Stimulated activated CD4-positive, alpha-beta T cell treated with anti-CD3 and anti-CD28 coated beads, Interleukin-15, amount 100 ng/mL, for 1 hour (primary cell): ENCODE results near the gene COBL.

Source experiments
- DNase-seq, 2 donors: peaks; one replicate each; pipeline ENCODE4 v3.0.0-alpha.2; 2020; ENCODE audit warnings: low read depth in 1 of 2, low spot score in 1 of 2

The COBL gene

DNA sequence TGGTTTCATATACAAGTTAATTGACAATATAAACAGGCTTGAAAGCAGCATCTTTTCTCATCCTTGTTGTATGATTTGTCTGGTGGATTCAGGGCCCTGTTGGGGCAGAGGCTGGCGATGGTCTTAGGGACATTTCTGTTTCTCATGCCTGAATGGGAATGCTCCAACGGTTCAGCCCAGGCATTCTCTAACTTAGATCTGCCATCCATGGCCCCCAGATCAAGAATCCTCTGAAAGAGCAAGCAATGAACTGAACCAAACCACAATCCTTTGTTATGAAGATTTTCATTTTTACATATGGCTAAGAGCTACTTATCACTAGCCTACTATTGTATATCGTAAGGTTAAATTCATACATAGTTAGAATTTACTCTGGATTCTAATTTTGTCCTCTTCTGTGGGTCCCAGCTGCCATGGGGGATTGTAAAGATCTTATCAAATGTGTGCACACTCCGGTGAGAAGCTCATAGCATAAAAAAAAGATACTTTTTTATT lies 163.9 kb downstream of the COBL start:
- DNase-seq, result no peak

DNA sequence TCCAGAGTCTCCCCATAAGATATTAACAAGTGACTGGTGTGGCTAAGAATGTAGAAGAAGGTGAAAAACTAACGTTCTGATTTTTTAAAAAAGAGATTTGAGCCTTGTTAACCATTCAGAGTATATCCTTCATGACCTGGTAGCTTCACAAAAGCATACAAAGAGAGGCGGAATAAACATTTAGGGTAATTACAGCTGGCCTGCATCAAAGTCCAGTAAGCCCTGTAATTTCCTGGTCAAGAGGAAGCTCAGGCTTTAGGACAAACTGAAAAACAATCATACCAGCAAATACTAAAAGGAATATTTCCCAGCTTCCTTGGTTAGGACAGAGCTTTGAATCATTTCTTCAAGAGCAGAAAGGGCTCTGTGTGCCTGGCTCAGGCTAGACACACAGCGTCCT lies 165.2 kb downstream of the COBL start:
- no peak for DNase-seq

DNA sequence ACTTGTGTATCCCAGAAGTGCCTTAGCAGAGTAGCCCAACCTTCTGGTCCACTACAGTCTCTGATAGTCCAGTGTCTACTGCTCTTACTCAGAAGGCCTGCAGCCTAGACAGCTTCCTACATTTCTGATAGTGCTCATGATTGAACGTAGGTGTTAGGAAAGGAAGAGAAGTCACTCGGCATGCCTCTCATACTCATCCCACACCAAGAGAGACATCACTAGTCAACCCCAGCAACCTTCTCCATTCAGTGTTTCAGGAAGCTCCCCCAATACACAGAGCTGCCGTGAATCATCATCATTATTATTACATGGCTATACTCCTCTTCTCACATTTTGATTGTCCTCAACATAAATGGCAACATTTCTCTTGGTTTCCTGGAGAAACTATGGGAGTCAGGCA lies 166.4 kb downstream of the COBL start:
- no peak for DNase-seq

DNA sequence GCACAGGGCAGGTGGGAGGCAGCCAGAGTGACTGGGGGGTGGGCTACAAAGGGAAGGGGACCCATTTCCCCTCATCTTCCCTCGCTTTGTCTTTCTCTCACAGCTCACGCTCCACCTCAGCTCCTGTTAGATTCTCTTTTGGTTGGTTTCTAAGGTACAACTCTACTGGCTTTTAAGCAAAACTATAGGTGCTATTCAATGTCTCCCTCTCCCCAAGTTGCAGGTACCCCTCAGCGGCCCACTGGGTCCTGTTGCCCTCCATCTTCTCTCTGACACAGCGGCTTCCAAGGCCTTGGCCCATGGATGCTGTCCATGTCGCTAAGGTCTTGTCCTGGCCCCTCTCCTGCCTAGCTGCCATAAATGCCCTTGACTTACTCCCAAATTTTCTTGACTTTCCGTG lies 168.4 kb downstream of the COBL start:
- DNase-seq, result no peak

DNA sequence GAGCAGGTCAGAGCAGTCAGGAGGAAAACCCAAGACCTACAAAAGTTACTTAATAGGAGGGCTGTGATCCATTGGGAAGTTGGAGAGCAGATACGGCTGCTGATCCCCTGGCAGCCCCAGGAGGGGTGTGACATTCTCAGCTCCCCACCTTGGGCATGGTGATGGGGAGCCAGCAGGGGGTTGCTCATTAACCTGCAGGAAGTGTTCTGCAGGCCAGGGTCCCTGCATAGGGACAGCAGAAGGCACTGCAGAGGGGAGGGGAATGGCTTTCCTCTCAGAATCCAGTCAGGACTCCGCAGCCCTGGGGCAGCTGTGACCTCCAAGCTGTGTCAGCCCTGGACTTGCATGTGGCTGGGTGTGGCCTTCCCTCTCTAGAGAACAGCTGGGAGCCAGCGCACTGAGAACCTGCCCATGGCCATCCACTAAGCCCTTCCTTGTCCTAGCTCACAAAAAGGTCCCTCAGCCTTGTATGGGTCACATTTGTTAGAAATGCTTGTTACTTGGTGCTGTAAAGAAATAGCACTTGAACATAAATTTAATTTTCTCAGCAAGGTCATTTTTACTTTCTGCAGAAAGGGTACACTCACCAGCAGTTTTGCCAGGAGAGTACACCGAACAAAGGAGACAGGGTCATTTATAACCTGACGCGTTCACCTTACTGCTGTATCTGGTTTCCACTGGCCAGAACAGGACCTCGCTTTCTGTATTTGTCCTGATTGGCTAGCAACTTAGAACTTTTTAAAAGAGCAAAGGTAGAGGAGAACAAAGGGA lies 169.6 kb downstream of the COBL start:
- DNase-seq, result no peak

DNA sequence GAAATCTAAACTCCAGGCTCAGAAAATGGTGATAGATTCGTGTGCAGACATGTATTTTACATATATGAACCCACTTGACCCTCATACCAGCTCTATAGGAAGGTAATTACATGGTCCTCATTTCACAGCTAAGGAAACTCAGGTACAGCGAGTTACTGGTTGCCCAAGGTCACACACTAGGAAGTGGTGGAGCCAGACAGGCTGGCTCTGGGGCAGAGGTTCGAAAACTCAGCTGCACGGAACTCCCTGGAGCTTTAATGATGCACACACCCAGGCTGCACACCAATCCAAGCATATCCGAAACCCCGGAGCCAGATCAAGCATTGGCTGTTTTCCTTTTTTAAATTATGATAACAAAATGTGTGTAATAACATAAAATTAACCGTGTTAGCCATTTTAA lies 172.4 kb downstream of the COBL start:
- DNase-seq, result no peak

DNA sequence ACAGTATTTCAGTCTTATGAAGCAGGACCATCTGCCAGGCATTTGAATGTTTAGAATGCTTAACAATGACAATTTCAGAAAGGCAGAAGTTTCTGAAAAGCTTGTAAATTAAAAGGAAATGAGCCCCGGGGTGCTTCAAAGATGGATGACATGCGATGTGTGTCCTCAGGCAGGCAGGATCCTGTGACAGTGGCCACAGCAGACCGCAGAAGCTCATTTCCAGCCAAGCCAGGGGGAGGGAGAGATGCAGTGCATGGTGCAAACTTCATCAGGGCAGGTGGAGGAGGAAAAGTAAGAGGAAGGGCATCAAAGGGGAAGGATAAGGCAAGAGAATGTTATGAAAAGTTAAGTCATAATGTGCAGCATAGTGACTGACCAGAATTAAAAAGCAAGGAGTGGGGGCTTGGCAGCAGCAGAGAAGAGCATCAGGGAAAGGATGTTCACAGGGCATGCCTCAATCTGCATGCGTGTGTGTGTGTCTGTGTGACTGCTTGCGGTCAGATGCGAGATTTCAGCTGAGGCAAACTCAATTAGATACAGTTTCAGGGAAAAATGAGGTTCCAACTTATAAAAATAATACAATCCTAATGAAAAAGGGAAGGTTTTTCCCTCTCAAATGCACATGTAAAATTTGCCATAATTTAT lies 173.7 kb downstream of the COBL start:
- DNase-seq, result no peak

DNA sequence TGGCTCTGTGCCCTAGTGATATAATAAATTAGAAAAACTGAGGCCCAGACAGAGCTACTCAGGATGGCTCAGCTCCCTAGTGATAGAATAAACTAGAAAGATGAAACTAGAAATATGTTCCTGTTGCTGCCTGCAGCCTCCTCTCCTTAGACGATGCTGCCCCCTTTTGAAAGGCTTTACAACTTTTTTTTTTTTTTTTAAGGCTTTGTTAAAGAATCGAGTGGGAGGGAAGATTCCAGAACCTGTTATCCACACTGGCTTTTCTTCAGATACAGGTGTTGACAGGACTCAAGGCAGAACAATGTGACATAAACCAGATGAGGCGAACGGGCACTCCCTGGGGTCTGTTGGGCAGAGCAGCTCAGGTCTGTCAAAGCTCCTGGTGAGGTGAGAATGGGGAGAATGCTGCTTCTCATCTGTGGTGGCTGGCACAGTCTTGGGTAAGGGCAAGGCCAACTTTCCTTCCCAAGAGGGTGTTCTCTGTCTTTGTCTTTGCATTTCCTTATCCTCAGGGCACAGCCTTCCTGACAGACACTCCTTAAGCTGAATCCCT lies 175.1 kb downstream of the COBL start:
- DNase-seq, result no peak

DNA sequence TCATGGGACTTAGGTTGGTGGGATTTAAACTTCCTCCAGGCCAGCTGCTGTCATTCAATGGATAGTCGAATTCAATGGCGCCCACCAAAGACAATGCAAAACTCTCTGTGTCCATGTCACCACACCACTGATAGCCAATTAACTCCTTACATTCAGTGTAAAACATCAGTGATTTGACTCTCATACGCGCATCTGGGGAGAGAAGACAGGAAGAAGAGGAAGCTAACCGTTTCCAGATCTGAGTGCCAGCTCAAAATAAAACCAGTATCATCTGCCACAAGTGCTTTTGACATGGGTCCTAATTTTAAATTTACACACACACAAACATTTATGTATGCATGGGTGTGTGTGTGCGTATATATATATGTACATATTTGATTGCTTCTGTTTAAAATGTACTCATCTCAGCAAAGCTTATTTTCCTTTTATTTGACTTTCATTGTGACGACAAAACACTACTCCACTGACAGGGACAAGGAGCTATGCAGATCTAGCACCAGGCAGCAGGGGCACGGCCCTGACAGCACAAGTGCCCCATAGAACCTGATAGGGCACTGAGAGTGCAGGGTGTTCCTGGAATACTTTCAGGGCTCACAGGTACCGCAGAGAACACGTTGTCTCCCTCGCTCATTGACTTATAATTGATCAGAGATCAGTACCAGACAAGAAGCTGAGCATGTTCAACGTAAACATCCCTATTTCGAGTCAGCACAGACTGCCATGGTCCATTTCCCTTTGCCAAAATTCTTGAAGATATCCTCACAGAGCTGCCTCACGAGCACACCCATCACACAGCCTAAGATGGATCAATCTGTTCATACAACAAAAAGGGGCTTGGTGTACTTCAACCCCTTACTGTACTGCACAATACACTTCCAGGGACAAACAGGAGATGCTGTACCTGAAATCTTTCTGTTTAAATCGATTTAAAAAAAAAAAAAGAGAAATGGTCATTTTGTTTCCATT lies 176.1 kb downstream of the COBL start:
- no peak for DNase-seq

DNA sequence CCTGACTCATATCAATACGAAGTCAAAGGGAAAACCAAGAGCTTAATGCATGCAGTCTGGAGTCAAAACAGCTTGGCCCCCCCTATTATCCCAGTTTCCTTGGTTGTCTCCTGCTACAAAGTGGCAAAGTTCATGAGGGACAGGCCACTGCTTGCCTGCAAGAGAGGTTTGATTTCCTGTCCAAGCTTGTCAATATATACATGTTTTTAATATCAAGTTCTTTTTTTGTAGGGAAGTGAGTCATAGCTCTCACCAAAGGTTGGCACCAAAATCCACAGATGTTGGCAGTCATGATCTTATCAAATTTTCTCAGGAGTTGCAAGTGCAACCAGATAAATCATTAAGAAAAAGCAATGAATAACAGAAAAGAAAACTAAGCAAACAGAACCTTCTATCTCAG lies 176.8 kb downstream of the COBL start:
- no peak for DNase-seq

DNA sequence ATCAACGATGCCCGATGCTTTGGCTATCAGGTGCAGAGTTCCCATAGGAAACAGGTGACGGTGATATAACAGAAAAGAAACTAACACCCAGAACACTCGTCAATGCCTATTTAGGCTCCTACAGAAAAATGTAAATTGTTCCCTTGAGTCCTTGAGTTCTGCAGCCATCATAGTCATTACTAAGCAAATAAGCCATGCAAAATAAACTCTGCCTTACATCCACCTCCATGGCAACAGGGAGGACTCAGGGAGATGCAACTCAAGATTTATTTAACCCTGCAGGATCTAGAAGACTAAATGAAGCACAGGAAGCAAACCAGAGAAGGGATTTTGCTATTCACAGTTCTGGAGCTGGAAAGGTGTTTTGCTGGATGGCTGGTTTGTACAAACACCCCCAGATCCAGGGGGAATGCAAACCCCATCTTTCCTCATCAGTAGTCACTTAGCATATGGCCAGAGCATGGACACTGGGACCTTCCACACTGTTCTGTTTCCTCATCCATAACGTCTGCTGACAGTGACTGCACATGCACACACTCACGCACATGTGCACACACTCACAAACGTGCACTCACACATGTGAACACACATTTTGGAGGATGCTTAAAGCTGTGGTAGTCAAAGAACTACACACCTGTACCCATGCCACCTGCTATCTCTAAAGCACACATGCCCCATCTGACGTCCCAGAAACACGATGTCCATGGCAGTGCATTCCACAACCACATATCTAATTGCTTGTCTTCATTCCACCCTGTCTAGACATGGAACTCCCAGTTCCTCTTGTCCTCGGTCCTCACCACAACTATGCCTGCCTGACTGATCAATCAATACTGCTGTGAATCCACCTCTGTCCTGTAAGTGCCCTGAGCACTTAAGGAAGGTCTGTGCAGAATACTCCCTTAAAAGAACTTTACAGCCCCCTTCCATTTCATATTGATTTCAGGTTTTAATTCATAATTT lies 178.2 kb downstream of the COBL start:
- DNase-seq, result no peak

DNA sequence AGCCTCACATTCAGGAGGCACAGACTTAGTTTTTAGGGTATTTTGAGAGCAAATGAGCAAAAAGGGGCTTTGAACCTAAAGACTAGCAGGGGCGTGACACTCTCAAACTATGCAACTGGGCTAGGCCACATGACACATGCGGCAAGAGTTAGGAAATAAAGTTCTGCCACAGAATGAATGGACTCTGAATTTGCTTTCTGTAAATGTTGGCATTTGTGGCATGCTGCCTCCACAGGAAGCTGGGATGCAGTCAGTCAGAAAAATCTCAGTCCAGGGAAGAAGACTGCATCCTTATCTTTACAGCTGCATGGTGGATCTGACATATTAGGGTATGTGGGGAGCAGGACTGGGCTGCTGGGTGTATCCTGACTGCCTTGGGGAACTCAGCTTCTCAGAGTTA lies 181.0 kb downstream of the COBL start:
- no peak for DNase-seq

DNA sequence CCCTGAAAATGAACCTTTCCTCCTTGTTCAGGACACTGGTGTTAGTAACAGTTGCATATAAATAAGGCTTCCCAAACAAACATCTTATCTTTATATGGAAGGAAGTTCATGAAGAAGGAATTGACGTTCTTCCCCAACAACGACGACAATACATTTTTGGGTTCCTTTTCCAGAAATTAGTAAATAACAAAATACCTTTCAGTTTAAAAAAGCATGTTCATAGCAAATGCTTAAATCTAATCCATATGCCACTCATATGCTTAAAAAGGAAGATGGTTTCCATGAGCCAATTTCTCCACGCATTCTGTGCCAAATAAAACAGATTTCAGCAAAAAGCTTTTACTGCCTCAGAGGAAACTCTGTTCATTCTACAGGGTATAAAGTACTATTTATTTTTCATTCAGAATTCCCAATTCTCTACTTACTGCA lies 182.6 kb downstream of the COBL start:
- DNase-seq, result no peak

DNA sequence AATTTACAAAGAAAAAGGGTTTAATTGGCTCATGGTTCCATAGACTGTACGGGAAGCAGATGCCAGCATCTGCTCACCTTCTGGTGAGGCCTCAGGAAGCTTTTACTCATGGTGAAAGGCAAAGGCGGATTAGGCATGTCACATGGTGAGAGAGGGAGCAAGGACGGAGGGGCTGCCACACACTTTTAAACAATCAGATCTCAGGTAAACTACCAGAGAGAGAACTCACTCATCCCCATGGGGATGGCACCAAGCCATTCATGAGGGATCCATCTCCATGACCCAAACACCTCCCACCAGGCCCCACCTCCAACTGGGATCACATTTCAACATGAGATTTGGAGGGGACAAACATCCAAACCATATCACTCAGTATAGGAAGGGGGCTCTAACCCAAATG lies 183.9 kb downstream of the COBL start:
- DNase-seq, result no peak

DNA sequence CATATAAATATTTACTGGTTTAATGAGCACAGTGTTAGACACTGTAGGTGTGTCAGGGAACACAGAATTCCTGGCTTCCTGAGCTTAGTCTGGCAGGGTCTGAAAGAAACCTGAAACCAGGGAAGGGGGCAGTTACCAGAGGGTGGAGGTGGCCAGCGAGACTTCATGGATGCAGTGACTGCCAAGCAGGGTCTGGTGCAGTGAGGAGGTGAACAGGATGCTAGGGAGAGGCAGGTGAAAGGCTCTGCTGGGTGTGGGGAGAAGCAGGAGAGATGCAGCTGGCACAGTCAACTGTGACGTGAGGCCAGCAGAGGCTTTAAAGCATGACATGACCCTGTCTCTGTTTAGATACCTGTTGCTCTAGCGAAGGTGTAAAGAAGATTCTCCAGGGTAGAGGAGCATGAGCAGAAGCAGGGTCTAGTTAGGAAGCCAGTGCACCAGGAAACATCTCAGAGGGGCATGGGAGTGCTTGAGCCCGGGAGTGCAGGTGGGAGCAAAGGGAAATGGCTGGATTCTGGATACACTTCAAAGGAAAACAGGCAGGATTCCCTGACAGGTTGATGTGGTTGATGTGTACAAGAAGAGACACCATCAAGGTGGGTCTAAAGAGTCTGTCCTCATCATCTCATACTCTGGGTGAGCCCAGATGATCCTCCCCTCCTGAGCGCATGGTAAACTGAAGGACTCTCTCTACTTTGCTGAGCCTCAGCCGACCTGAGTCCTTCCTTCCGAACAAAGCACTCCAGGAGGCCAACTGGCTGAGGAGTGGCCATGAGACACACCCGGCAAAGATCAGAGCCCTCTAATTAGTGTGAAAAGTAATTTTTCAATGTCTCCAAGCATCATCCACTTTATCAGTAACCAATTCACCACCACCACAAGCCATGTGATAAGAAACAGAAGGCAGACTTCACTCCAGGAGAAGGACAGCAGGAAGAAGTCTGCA lies 186.8 kb downstream of the COBL start:
- DNase-seq, result no peak

DNA sequence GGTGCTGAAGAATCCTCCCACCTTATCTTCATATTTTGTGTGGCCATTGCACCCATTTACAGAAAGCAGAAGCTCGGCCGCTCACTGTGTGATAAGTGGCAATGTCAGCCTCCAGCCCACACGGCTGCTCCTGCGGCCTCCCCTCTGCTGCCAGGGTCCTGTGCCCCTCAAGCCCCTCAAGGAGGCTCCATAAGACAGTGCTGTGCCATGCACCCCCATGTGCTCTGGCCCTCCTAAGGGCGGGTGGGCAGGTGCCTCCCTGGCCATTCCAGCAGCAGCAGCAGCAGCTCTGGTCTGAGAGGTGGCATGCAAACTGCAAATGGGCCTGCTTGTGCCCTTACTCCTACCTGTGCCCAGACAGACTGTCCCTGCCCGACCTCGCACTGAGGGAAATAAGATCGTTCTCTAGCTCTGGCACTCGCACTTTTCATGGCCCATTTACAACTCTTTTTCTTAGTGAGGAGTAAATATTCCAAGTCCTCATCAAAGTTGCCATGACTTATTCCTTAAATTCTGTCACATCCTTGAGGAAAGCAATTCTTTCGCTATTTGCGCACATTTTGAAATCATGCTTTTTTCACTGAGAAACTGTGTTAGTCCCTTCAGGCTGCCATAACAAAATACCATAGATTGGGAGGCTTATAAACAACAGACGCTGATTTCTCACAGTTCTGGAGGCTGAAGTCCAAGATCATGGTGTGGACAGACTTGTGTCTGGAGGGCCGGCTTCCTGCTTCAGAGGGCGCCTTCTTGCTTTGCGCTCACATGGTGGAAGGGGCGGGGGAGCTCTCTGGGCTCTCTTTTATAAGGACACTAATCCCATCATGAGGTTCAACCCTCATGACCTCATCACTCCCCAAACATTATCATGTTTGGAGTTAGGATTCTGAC lies 187.8 kb downstream of the COBL start:
- no peak for DNase-seq

DNA sequence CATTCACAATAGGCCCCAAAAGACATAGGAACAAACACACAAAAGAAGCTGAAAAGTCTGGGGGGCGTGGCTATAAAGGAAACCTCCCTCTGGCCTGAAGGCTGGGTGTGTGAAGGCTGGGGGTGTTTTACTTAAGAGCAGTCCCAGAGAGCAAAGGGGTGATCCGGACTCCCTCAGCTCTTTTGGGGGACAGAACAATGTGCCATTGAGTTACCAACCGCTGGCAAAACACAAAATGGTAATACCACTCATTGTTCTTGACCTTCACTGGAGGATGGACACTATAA lies 189.0 kb downstream of the COBL start:
- no peak for DNase-seq
